Trophoblast cell (in vitro differentiated cells and primary cell): ENCODE measurements around the gene HLCS.

ENCODE experiments used
- DNase-seq, 2 donors: peaks; one replicate each; pipeline ENCODE4 v3.0.0-alpha.2; 2016
- H2AFZ ChIP-seq: 2 replicates; pipeline ENCODE4 v1.6.1; 2013; ENCODE audit warnings: low read length, moderate library complexity, mild to moderate bottlenecking; ENCODE audit not compliant: insufficient read depth, poor library complexity
- H2AK5ac ChIP-seq: 2 replicates; pipeline ENCODE4 v1.6.1; 2013; ENCODE audit warnings: mild to moderate bottlenecking, low read length
- H2BK120ac ChIP-seq: 2 replicates; pipeline ENCODE4 v1.6.1; 2013; ENCODE audit warnings: low read length, mild to moderate bottlenecking, moderate library complexity; ENCODE audit not compliant: insufficient read depth, poor library complexity
- H2BK12ac ChIP-seq: 2 replicates; pipeline ENCODE4 v1.6.1; 2013; ENCODE audit warnings: mild to moderate bottlenecking, low read length, moderate library complexity
- H2BK5ac ChIP-seq: 2 replicates; pipeline ENCODE4 v1.6.1; 2013; ENCODE audit warnings: low read length, low read depth, moderate library complexity, mild to moderate bottlenecking; ENCODE audit not compliant: poor library complexity
- H3K14ac ChIP-seq: 2 replicates; pipeline ENCODE4 v1.6.1; 2013; ENCODE audit warnings: mild to moderate bottlenecking, low read length
- H3K18ac ChIP-seq: 2 replicates; pipeline ENCODE4 v1.6.1; 2013; ENCODE audit warnings: mild to moderate bottlenecking, low read length
- H3K23ac ChIP-seq: 2 replicates; pipeline ENCODE4 v1.6.1; 2013; ENCODE audit warnings: low read length
- H3K27ac ChIP-seq: 2 replicates; pipeline ENCODE4 v1.5.1; 2013; ENCODE audit warnings: low read depth, mild to moderate bottlenecking, inconsistent platforms, low read length, moderate library complexity
- H3K27me3 ChIP-seq: 2 replicates; pipeline ENCODE4 v1.6.1; 2013; ENCODE audit warnings: inconsistent platforms, mild to moderate bottlenecking, low read length, moderate library complexity; ENCODE audit not compliant: insufficient read depth
- H3K36me3 ChIP-seq, 2 experiments: 1 replicate in 1 of 2; 2 replicates in 1 of 2; pipeline ENCODE4 v1.6.1; 2013; ENCODE audit warnings: low read length in 2 of 2, mild to moderate bottlenecking in 2 of 2, moderate library complexity in 1 of 2; ENCODE audit not compliant: insufficient read depth in 2 of 2, control insufficient read depth in 1 of 2
- H3K4ac ChIP-seq: 2 replicates; pipeline ENCODE4 v1.6.1; 2013; ENCODE audit warnings: low read depth, mild to moderate bottlenecking, low read length, moderate library complexity
- H3K4me1 ChIP-seq, 2 experiments: 1 replicate in 1 of 2; 2 replicates in 1 of 2; pipeline ENCODE4 v1.6.1; 2013; ENCODE audit warnings: low read length in 2 of 2, mild to moderate bottlenecking in 2 of 2, moderate library complexity in 1 of 2; ENCODE audit not compliant: insufficient read depth in 2 of 2, control insufficient read depth in 1 of 2
- H3K4me2 ChIP-seq: 2 replicates; pipeline ENCODE4 v1.6.1; 2013; ENCODE audit warnings: inconsistent platforms, mild to moderate bottlenecking, low read length, moderate library complexity
- H3K4me3 ChIP-seq: 2 replicates; pipeline ENCODE4 v1.5.1; 2013; ENCODE audit warnings: mild to moderate bottlenecking, low read depth, low read length, inconsistent platforms
- H3K79me1 ChIP-seq: one replicate; pipeline ENCODE4 v1.6.1; 2013; ENCODE audit warnings: low read length
- H3K79me2 ChIP-seq: 2 replicates; pipeline ENCODE4 v1.6.1; 2013; ENCODE audit warnings: low read length, mild to moderate bottlenecking; ENCODE audit not compliant: control insufficient read depth, insufficient read depth, poor library complexity
- H3K9ac ChIP-seq: 2 replicates; pipeline ENCODE4 v1.6.1; 2013; ENCODE audit warnings: mild to moderate bottlenecking, low read length
- H3K9me3 ChIP-seq: 2 replicates; pipeline ENCODE4 v1.6.1; 2013; ENCODE audit warnings: low read depth, mild to moderate bottlenecking, control low read depth, inconsistent platforms, low read length; ENCODE audit not compliant: insufficient read depth
- H4K12ac ChIP-seq: 2 replicates; pipeline ENCODE4 v1.6.1; 2013; ENCODE audit warnings: low read depth, mild to moderate bottlenecking, low read length, moderate library complexity
- H4K8ac ChIP-seq: 2 replicates; pipeline ENCODE4 v1.6.1; 2013; ENCODE audit warnings: low read depth, mild to moderate bottlenecking, low read length, moderate library complexity
- H4K91ac ChIP-seq: one replicate; pipeline ENCODE4 v1.6.1; 2013; ENCODE audit warnings: low read depth, mild to moderate bottlenecking, low read length, moderate library complexity
- WGBS: extraction: QIAGEN DNeasy Blood & Tissue Kit; methylation state at CpG from one replicate; pipeline ENCODE4 v1.1.7; 2013; ENCODE audit warnings: missing lambda C conversion rate; ENCODE audit not compliant: insufficient read length, insufficient coverage; ENCODE audit errors: extremely low coverage; 5-methylcytosine and 5-hydroxymethylcytosine counted together

Gene HLCS

GRCh38 chr21:36703626-36704280, 262.7 kb downstream of the HLCS start:
- Histone ChIP-seq H3K79me1 (no peaks in the 10 kb centered on the region), H4K8ac (no peak overlapping the region), H3K4me3 (no peak overlapping the region), H3K4me2 (no peak overlapping the region), H3K9ac (no peak overlapping the region), H3K4me1 (peaks cover 5 to 14% of the 10 kb centered on the region in 2 experiments), H3K9me3 (peaks cover 8% of the 10 kb centered on the region), H2BK5ac (no peak overlapping the region), H2BK120ac (no peak overlapping the region), H3K27ac (no peak overlapping the region), H2AK5ac (no peak overlapping the region), H3K14ac (no peak overlapping the region), H3K23ac (no peak overlapping the region), H4K91ac (no peak overlapping the region), H3K18ac (no peak overlapping the region), H2AFZ (no peak overlapping the region), H3K4ac (no peak overlapping the region), H3K79me2 (no peaks in the 10 kb centered on the region), H4K12ac (no peak overlapping the region), H2BK12ac (no peak overlapping the region), H3K36me3 (no peaks in the 10 kb centered on the region), H3K27me3 (peaks cover 98% of the 10 kb centered on the region)
- WGBS = no CpG with 5 or more reads among the region's 15 CpGs
- no peak for DNase-seq

GRCh38 chr21:36703123-36703522, 263.3 kb downstream of the HLCS start:
- H3K27ac ChIP-seq = no peak overlapping the region
- H3K79me1 ChIP-seq = no peaks in the 10 kb centered on the region
- no peak overlapping the region for H2BK5ac ChIP-seq
- no peak for DNase-seq
- no peak overlapping the region for H2AK5ac ChIP-seq
- no peak overlapping the region for H3K18ac ChIP-seq
- H3K79me2 ChIP-seq = no peaks in the 10 kb centered on the region
- H4K91ac ChIP-seq = no peak overlapping the region
- no peak overlapping the region for H2BK12ac ChIP-seq
- H3K9me3 ChIP-seq = peaks cover 8% of the 10 kb centered on the region
- H3K4me3 ChIP-seq = no peak overlapping the region
- H3K36me3 ChIP-seq = no peaks in the 10 kb centered on the region
- H3K4me1 ChIP-seq = peaks cover 11 to 19% of the 10 kb centered on the region in 2 experiments
- H3K27me3 ChIP-seq = peaks cover 98% of the 10 kb centered on the region
- no peak overlapping the region for H4K8ac ChIP-seq
- no peak overlapping the region for H2AFZ ChIP-seq
- no peak overlapping the region for H3K23ac ChIP-seq
- H3K4me2 ChIP-seq = no peak overlapping the region
- H3K9ac ChIP-seq = no peak overlapping the region
- no peak overlapping the region for H2BK120ac ChIP-seq
- no CpG with 5 or more reads among the region's 3 CpGs for WGBS
- no peak overlapping the region for H4K12ac ChIP-seq
- H3K14ac ChIP-seq = no peak overlapping the region
- H3K4ac ChIP-seq = no peak overlapping the region

GRCh38 chr21:36702622-36702968, 263.9 kb downstream of the HLCS start:
- no peak overlapping the region for H3K4ac ChIP-seq
- no peak overlapping the region for H2BK12ac ChIP-seq
- H2BK120ac ChIP-seq = no peak overlapping the region
- no peak overlapping the region for H3K4me3 ChIP-seq
- H3K4me1 ChIP-seq = peaks cover 12 to 21% of the 10 kb centered on the region in 2 experiments
- whole genome bisulfite sequencing = no CpG with 5 or more reads among the region's 6 CpGs
- H4K91ac ChIP-seq = no peak overlapping the region
- H4K8ac ChIP-seq = no peak overlapping the region
- no peaks in the 10 kb centered on the region for H3K79me1 ChIP-seq
- DNase-seq = no peak
- no peak overlapping the region for H3K18ac ChIP-seq
- H3K23ac ChIP-seq = no peak overlapping the region
- no peaks in the 10 kb centered on the region for H3K79me2 ChIP-seq
- no peak overlapping the region for H2BK5ac ChIP-seq
- H2AK5ac ChIP-seq = no peak overlapping the region
- no peak overlapping the region for H4K12ac ChIP-seq
- H3K36me3 ChIP-seq = no peaks in the 10 kb centered on the region
- peaks cover 8% of the 10 kb centered on the region for H3K9me3 ChIP-seq
- H3K9ac ChIP-seq = no peak overlapping the region
- no peak overlapping the region for H3K14ac ChIP-seq
- H3K4me2 ChIP-seq = no peak overlapping the region
- peaks cover 98% of the 10 kb centered on the region for H3K27me3 ChIP-seq
- no peak overlapping the region for H2AFZ ChIP-seq
- H3K27ac ChIP-seq = no peak overlapping the region

GRCh38 chr21:36701756-36702621, 264.5 kb downstream of the HLCS start:
- Histone ChIP-seq H3K4me2 (peak overlapping the region; percentile 15), H3K18ac (no peak overlapping the region), H2AK5ac (no peak overlapping the region), H3K14ac (no peak overlapping the region), H3K9ac (no peak overlapping the region), H4K12ac (no peak overlapping the region), H3K36me3 (no peaks in the 10 kb centered on the region), H3K27ac (no peak overlapping the region), H4K91ac (no peak overlapping the region), H3K4ac (no peak overlapping the region), H3K27me3 (peaks cover 98% of the 10 kb centered on the region), H2BK12ac (no peak overlapping the region), H2BK120ac (no peak overlapping the region), H3K4me3 (no peak overlapping the region), H4K8ac (no peak overlapping the region), H2AFZ (no peak overlapping the region), H3K79me2 (no peaks in the 10 kb centered on the region), H3K23ac (no peak overlapping the region), H3K9me3 (peaks cover 10% of the 10 kb centered on the region), H3K79me1 (no peaks in the 10 kb centered on the region), H3K4me1 (peaks cover 12 to 21% of the 10 kb centered on the region in 2 experiments), H2BK5ac (no peak overlapping the region)
- no CpG with 5 or more reads among the region's 26 CpGs for WGBS
- peak; percentile 36 to 63 for DNase-seq
